AG09319 (cell line): ENCODE data around the gene TRAF2.

Source experiments
- DNase-seq: peaks from one replicate; pipeline ENCODE4 v3.0.0-alpha.2; 2010; ENCODE audit warnings: low read depth; ENCODE audit errors: extremely low read depth
- CTCF ChIP-seq: IDR thresholded peaks from 2 replicates; pipeline ENCODE4 v1.5.1; 2011; ENCODE audit warnings: low read depth, mild to moderate bottlenecking, inconsistent platforms, low read length, moderate library complexity

The TRAF2 gene

GRCh38 chr9:136920734-136921231 lies 34.5 kb downstream of the TRAF2 start:
- DNase-seq, result no peak

DNA sequence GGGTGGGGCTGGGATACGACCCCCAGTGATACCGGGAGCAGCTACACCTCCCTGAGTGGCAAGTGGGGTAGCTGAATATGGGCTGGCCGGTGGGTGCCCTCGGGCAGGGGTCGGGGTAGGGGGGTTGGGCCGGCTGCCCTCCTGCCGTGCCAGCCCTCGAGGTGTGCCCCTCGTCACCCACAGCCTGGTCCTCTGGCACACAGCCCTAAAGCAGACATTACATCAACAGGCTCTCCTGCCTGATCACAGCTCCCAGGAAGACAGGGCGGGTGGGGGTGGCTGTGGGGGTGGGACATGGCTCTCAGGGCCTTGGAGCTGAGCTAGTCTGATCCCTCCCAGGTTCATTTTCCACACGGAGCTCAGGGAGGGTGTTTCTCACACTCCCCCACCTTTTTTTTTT lies 35.0 kb downstream of the TRAF2 start:
- no peak for TF ChIP-seq CTCF
- no peak for DNase-seq

More at GRCh38 chr9:136920734-136921231, 34.5 kb downstream of the TRAF2 start:
- no peak for TF ChIP-seq CTCF

- DNase-seq, result no peak
- TF ChIP-seq CTCF, result no peak
Measured at GRCh38 chr9:136921718-136922117, 35.4 kb downstream of the TRAF2 start.

DNA sequence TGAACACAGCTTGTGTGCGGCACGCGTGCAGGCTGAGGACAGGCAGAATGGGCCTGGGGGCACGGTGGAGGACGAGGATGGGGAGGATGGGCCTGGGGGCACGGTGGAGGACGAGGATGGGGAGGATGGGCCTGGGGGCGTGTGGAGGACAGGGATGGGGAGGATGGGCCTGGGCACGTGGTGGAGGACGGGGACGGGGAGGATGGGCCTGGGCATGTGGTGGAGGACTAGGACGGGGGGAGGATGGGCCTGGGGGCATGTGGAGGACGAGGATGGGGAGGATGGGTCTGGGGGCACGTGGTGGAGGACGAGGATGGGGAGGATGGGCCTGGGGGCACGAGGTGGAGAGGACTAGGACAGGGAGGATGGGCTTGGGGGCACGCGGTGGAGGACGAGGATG lies 36.2 kb downstream of the TRAF2 start:
- DNase-seq, result no peak
- TF ChIP-seq CTCF, result no peak

DNA sequence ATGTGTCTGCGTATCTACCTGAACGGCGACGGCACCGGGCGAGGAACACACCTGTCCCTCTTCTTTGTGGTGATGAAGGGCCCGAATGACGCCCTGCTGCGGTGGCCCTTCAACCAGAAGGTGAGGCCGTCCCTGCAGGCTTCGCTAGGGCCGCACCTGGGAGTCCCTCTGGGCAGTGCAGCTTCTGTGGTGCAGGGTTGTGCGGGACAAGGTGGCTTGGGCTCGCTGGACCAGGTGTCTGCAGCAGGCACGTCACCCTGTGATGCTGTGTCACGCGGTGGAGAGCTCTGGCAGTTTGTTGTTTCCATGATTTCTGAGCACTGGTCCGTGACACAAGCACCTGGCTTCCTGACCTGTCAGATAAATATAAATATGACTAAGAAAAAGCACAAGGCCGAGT lies 37.6 kb downstream of the TRAF2 start:
- DNase-seq, result no peak
- TF ChIP-seq CTCF, result no peak

DNA sequence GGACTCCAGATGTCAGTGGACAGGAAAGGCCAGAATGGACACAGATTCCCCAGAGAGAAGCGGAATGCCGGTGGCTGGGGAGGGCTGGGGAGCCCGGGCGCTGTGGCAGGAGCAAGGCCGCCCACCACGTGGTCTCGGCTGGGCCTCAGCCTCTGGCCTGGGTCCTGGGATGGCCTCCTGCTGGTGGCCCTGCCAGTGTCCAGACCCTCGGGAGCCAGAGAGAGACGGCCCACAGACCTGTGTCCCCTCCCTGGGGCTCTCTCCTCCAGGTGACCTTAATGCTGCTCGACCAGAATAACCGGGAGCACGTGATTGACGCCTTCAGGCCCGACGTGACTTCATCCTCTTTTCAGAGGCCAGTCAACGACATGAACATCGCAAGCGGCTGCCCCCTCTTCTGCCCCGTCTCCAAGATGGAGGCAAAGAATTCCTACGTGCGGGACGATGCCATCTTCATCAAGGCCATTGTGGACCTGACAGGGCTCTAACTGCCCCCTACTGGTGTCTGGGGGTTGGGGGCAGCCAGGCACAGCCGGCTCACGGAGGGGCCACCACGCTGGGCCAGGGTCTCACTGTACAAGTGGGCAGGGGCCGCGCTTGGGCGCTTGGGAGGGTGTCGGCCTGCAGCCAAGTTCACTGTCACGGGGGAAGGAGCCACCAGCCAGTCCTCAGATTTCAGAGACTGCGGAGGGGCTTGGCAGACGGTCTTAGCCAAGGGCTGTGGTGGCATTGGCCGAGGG lies 39.3 kb downstream of the TRAF2 start:
- DNase-seq, result no peak
- no peak for TF ChIP-seq CTCF

DNA sequence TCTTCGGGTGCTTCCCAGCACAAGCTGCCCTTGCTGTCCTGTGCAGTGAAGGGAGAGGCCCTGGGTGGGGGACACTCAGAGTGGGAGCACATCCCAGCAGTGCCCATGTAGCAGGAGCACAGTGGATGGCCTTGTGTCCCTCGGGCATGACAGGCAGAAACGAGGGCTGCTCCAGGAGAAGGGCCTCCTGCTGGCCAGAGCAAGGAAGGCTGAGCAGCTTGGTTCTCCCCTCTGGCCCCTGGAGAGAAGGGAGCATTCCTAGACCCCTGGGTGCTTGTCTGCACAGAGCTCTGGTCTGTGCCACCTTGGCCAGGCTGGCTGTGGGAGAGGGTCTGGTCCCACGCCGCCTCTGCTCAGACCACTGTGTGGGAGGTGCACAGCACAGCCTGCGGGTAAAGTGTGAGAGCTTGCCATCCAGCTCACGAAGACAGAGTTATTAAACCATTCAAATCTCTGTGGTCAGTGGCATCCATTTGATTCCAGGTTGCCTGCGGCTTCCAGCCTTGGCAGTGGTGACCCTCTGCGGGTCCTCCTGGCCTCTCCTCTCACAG lies 39.9 kb downstream of the TRAF2 start:
- no peak; the same call in none of the 2 replicates for TF ChIP-seq CTCF
- no peak for DNase-seq
